GM12864 (cell line): ENCODE measurements around the gene KLK2.

ENCODE experiments used
- DNase-seq: peaks from one replicate; pipeline ENCODE4 v3.0.0-alpha.2; 2011; ENCODE audit warnings: low read depth
- H3K4me3 ChIP-seq: 2 replicates; pipeline ENCODE4 v1.5.1; 2011; ENCODE audit warnings: mild to moderate bottlenecking, low read depth, low read length, control low read depth
- TF ChIP-seq, protein P1 (sequence below): IDR thresholded peaks from 2 replicates; pipeline ENCODE4 v1.5.1; 2011; ENCODE audit warnings: low read depth, mild to moderate bottlenecking, moderate library complexity, low read length, control low read depth, inconsistent platforms; ENCODE audit errors: missing control alignments

Gene KLK2

DNA sequence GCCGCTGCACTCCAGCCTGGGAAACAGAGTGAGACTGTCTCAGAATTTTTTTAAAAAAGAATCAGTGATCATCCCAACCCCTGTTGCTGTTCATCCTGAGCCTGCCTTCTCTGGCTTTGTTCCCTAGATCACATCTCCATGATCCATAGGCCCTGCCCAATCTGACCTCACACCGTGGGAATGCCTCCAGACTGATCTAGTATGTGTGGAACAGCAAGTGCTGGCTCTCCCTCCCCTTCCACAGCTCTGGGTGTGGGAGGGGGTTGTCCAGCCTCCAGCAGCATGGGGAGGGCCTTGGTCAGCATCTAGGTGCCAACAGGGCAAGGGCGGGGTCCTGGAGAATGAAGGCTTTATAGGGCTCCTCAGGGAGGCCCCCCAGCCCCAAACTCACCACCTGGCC is at the start of gene KLK2:
TSS of gene KLK2 (plus strand) at position 384 of the 400 bp plus-strand sequence. CDS start 35 bp downstream, outside the sequence.
- DNase-seq, result no peak
- H3K4me3 ChIP-seq, result no peak within 1 kb of the TSS
- TF ChIP-seq, protein P1, sequence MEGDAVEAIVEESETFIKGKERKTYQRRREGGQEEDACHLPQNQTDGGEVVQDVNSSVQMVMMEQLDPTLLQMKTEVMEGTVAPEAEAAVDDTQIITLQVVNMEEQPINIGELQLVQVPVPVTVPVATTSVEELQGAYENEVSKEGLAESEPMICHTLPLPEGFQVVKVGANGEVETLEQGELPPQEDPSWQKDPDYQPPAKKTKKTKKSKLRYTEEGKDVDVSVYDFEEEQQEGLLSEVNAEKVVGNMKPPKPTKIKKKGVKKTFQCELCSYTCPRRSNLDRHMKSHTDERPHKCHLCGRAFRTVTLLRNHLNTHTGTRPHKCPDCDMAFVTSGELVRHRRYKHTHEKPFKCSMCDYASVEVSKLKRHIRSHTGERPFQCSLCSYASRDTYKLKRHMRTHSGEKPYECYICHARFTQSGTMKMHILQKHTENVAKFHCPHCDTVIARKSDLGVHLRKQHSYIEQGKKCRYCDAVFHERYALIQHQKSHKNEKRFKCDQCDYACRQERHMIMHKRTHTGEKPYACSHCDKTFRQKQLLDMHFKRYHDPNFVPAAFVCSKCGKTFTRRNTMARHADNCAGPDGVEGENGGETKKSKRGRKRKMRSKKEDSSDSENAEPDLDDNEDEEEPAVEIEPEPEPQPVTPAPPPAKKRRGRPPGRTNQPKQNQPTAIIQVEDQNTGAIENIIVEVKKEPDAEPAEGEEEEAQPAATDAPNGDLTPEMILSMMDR, result no peak

DNA sequence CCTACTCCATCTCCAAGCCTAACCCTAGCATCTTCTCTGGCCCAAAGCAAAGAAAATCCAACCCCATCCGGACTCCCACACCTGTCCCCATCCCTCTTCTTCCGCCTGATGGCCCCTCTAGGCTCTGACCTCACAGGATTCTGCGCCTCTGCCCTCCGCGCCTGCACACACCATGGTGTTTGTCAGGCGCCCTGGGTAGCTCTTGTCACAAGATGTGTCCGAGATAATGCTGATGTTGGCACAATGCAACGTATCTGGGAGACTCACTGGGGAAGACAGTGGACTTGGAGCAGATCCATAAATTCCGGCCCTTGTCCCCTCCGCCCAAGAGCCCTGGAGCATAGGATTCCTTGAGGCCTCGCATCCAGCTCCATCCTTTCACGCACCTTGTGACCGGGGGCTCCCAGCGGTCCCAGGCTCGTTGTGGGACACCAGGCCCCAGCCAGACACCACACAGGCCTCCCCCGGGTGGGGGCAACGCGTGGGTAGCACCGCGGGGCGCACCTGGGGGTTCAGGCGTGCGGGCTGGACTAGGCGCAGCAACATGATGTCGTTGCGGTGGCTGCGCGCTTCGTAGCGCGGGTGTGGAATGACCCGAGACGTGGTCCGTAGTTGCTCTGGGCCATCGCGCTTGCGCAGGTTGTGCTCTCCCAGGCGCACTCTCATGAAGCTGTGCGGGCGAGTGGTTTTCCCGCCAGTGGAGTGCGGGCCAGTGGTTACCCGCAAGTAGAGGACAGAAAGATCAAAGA is 46.6 kb upstream of the KLK2 start:
- no peak for DNase-seq
- H3K4me3 ChIP-seq, result no peak overlapping the region

DNA sequence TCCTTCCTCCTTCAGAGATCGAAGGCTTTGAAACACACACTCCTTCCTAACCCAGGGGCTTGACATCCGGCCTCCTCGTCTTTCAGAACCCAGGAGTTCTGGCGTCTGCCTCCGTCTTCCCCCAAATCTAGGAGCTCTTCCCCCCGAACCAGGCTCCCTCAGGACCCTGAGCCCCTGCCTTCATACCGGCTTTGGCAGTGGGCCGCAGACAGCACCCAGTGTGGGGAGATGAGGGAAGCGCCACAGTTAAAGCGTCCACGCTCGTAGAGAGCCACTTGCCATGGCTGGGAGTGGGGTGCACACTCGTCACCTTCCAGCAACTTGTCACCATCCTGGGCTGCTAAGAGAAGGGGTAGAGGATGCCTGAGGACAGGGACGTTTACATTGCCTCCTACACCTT is 45.8 kb upstream of the KLK2 start:
- no peak overlapping the region for H3K4me3 ChIP-seq
- DNase-seq, result no peak
- TF ChIP-seq, protein P1, result no peak

More for the DNA sequence above, 46.6 kb upstream of the KLK2 start:
- TF ChIP-seq, protein P1, result no peak

DNA sequence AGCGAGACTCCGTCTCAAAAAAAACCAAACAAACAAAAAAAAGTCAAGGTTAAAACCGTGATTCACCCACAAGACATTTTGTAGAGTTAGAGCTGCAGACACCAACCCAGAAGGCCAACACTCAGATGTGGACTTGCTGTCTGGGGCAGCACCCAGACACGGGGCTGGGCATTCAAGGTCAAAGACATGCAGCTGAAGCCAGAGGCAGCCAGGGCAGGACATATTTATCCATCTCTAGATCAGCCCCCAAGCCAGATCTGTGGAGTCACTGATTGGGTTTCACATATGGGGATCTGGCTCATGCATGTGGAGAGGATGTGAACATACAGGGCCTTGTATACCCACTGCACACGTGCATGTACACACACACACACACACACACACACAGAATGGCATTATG is 43.4 kb upstream of the KLK2 start:
- TF ChIP-seq, protein P1, result no peak
- H3K4me3 ChIP-seq, result no peak overlapping the region
- no peak for DNase-seq

DNA sequence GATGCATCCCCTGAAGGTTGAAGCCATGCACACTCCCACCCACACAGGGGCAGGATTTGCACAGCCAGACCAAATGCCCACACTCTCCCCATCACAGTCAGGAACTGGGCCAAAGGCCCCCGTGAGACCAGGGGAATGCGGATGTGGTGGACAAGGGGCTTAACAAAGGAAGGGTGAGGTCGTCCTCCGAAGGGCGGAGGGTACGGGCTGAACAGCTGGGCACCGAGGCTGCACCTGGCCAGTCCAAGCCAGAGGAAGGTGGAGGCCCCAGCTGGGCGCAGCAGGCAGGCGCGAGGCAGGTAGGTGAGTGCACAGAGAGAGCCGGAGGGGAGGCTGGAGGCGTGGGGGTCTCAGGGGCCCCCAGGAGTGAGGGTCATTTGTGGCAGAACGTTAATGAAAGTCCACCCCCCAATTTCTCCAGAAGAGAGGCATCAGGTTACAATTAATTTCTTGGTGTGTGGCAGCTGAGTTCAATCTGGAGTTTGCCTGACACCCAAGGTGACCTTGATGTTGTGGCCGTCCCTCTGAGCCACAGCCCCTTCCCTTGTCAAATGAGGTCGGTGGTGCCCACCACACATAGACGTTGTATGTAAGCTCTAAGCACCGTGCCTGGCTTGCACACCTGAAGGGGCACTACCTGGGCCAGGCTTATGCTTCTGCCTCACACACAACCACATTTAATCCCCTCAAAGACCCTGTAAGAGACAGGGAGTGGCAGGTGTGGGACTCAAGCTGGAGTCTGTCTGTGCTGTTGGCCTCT is 42.8 kb upstream of the KLK2 start:
- no peak for DNase-seq
- TF ChIP-seq, protein P1, result no peak
- H3K4me3 ChIP-seq, result no peak overlapping the region

DNA sequence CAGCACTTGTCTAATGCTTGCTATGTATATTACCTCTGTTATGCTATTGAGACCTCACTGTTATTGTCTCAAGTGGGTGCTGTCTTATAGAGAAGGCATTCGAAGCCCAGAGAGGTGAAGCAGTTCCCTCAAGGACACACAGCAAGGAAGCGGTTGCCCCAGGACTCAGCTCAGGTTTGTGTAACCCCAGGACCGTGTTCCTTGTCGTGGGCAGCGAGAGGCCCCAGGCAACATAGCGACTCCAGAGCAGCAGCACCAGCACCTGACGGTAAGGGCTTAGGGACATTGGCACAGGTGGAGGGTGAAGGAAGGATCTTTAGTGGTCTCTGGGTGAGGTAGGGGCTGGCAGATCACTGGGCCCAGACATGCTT is 42.2 kb upstream of the KLK2 start:
- H3K4me3 ChIP-seq, result no peak overlapping the region
- no peak for DNase-seq
- TF ChIP-seq, protein P1, result no peak
